Gastroesophageal sphincter (tissue), 4 donors: ENCODE data around the gene HSD11B1. TPM values are rescaled to one million over a fixed set of nuclear protein-coding genes. Genes with fewer than 3 reads are reported as not detected.

Experiments
- ATAC-seq: fragments of 150-250 bp; one replicate; pipeline ENCODE4 v1.9.1; 2016; ENCODE audit warnings: mild to moderate bottlenecking, moderate library complexity
- H3K27ac ChIP-seq, 4 donors: fragments of 200-600 bp; sonication (generic) in 3 of 4; 1 replicate in 3 of 4; 2 replicates in 1 of 4; pipeline ENCODE4 v1.5.1; 2016 to 2019
- H3K27me3 ChIP-seq: fragments of 200-600 bp; sonication (generic); one replicate; pipeline ENCODE4 v1.5.1; 2019
- H3K36me3 ChIP-seq, 2 donors: fragments of 200-600 bp; sonication (generic); one replicate each; pipeline ENCODE4 v1.5.1; 2019; ENCODE audit warnings: control low read depth in 1 of 2
- H3K4me1 ChIP-seq, 3 donors: fragments of 200-600 bp; sonication (generic); 1 replicate in 2 of 3; 2 replicates in 1 of 3; pipeline ENCODE4 v1.5.1; 2016 to 2019; ENCODE audit warnings: control low read depth in 2 of 3
- H3K4me3 ChIP-seq, 2 donors: fragments of 200-600 bp; sonication (generic); one replicate each; pipeline ENCODE4 v1.5.1; 2019; ENCODE audit warnings: mild to moderate bottlenecking in 1 of 2, moderate library complexity in 1 of 2
- H3K9me3 ChIP-seq, 3 donors: fragments of 200-600 bp; sonication (generic); one replicate each; pipeline ENCODE4 v1.5.1; 2017 to 2019; ENCODE audit warnings: control low read depth in 2 of 3
- EP300 ChIP-seq: sonication (generic); formaldehyde crosslinking; IDR thresholded peaks from one replicate; pipeline ENCODE4 v1.6.1; 2017; ENCODE audit warnings: antibody characterized with exemption, mild to moderate bottlenecking
- POLR2A ChIP-seq, 2 donors: fragments of 450-650 bp; IDR thresholded peaks; one replicate each; pipeline ENCODE4 v1.6.1; 2017; ENCODE audit warnings: antibody characterized with exemption in 2 of 2, mild to moderate bottlenecking in 2 of 2, moderate library complexity in 1 of 2
- POLR2AphosphoS5 ChIP-seq: sonication (generic); formaldehyde crosslinking; IDR thresholded peaks from one replicate; pipeline ENCODE4 v1.6.1; 2017; ENCODE audit warnings: antibody characterized with exemption
- WGBS, 2 donors: methylation state at CpG; one replicate each; pipeline ENCODE4 v1.1.5; 2018; ENCODE audit warnings: low coverage in 1 of 2; 5-methylcytosine and 5-hydroxymethylcytosine counted together
- total RNA-seq, 4 donors: library from RNA; depleted of rRNA; stranded (reverse); fragments of >200 nt; gene quantifications; one replicate each; pipeline ENCODE4 v1.1.0, GENCODE V29; 2016
- TF ChIP-seq, protein P1 (sequence below), 4 experiments: fragments of 200-600 bp in 2 of 4; fragments of 450-650 bp in 2 of 4; sonication (generic) in 1 of 4; IDR thresholded peaks; one replicate each; pipeline ENCODE4 v1.5.1; 2017 to 2019; ENCODE audit warnings: antibody characterized with exemption in 4 of 4, mild to moderate bottlenecking in 2 of 4, moderate library complexity in 2 of 4

Gene HSD11B1
- total RNA-seq, 4 donors from 2014 or later, result 5.0 to 17.8 (median 8.9) TPM

DNA sequence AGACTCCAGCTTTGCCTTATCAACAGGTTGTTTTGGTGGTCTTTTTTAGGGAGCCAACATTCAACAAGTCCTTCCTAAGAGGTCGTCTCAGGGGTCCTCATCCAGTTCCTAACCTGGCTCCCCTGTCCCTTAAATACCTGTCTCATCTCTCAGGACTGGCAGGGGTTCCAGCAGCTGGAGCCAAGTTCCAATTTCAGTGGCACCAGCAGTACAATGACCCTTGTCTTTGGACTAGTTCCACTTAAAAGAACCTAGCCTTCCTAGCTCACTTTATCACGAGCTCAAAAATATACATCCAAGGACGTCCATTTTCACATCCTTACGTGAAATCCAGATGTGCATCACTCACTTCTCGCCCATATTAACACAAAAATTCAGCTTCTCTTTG, 32.5 kb downstream of the HSD11B1 start:
- Histone ChIP-seq H3K27me3 (no peaks in the 10 kb centered on the region), H3K4me3 (no peak overlapping the region), H3K4me1 (peaks cover 0 to 13% (median 0%) of the 10 kb centered on the region in 3 donors), H3K36me3 (no peaks in the 10 kb centered on the region), H3K27ac (no peak overlapping the region), H3K9me3 (no peaks in the 10 kb centered on the region)
- 86 to 100% methylated on average over 3 to 5 of the region's 5 CpGs for WGBS, 2 donors
- no peak for ATAC-seq
- TF ChIP-seq EP300 (no peak), POLR2AphosphoS5 (no peak), POLR2A (IDR thresholded peaks at IDR 0.05) (no peak)
- TF ChIP-seq, protein P1, sequence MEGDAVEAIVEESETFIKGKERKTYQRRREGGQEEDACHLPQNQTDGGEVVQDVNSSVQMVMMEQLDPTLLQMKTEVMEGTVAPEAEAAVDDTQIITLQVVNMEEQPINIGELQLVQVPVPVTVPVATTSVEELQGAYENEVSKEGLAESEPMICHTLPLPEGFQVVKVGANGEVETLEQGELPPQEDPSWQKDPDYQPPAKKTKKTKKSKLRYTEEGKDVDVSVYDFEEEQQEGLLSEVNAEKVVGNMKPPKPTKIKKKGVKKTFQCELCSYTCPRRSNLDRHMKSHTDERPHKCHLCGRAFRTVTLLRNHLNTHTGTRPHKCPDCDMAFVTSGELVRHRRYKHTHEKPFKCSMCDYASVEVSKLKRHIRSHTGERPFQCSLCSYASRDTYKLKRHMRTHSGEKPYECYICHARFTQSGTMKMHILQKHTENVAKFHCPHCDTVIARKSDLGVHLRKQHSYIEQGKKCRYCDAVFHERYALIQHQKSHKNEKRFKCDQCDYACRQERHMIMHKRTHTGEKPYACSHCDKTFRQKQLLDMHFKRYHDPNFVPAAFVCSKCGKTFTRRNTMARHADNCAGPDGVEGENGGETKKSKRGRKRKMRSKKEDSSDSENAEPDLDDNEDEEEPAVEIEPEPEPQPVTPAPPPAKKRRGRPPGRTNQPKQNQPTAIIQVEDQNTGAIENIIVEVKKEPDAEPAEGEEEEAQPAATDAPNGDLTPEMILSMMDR (IDR thresholded peaks at IDR 0.05), result no peak

DNA sequence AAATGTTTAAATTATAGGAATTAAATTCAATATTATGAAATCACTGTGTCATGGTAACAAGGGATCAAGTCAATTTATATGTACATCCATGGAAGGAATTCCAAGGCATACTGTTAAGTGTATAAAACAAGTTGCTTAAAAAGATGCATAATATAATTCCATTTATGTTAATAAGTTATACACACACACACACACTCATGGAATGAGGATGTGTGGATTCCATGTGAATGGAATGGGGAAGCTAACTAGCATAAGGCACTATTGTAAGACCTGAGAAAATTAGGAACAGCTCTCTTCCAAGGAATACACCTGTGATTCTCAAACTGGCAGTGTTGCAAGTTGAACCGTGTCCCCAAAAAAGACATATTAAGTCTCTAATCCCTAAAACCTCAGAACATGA, 33.6 kb downstream of the HSD11B1 start:
- TF ChIP-seq, protein P1 (IDR thresholded peaks at IDR 0.05), result no peak
- TF ChIP-seq POLR2AphosphoS5, result no peak
- no peak for TF ChIP-seq EP300
- TF ChIP-seq POLR2A (IDR thresholded peaks at IDR 0.05), result no peak
- Histone ChIP-seq H3K27me3 (no peaks in the 10 kb centered on the region), H3K27ac (no peak overlapping the region), H3K36me3 (no peaks in the 10 kb centered on the region), H3K4me1 (peaks cover 0 to 23% (median 0%) of the 10 kb centered on the region in 3 donors), H3K9me3 (no peaks in the 10 kb centered on the region), H3K4me3 (no peak overlapping the region)
- WGBS, 2 donors, result 83 to 100% methylated on average over 1 of the region's 1 CpG
- ATAC-seq, result no peak

DNA sequence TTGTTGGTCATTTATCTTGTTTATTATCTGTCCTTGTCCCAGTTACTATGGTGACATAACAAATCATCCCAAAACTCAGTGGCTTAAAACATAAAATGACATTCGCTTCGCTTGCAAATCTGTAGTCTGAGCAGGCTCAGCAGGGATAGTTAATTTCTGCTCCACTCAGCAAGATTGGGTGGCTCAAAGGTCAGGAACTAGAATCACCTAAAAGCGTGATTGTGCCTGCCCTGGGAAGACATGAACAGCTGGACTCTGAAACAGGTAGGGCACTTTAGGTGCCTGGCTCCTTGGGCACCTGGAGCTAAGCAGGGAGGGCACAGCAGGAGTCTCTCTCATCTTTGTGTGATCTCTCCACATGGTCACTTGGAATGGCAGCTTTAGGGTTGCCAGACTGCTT, 36.5 kb downstream of the HSD11B1 start:
- no peaks in the 10 kb centered on the region for H3K27me3 ChIP-seq
- no peak overlapping the region for H3K27ac ChIP-seq
- peaks cover 0 to 21% (median 0%) of the 10 kb centered on the region in 3 donors for H3K4me1 ChIP-seq
- H3K36me3 ChIP-seq, result no peaks in the 10 kb centered on the region
- H3K4me3 ChIP-seq, result no peak overlapping the region
- ATAC-seq, result no peak
- H3K9me3 ChIP-seq, result no peaks in the 10 kb centered on the region
- WGBS, 2 donors, result 80% methylated on average over 1 of the region's 3 CpGs; no CpG with 5 or more reads in 1 of the 2 donors
- TF ChIP-seq POLR2A (IDR thresholded peaks at IDR 0.05) (no peak), POLR2AphosphoS5 (no peak), EP300 (no peak)
- TF ChIP-seq, protein P1 (IDR thresholded peaks at IDR 0.05), result no peak

DNA sequence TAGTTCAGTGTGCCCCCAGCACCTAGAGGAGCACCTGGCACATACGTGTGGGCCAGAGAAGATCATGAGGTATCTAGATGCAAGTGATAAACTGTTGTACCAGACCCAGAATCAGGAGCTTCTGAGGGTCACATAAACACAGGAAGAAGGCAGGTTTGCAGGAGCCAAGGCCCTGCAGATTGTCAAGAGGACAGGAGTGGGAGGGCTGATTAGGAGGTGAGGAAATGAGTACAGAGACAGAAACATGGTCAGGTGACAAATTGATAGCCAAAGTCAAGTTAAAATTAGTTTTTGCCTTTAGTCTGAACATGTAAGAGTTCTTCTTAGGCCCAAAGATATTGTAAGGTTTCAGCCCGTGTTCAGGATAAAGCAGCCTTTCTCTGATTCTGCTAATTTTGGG, 37.2 kb downstream of the HSD11B1 start:
- Histone ChIP-seq H3K9me3 (no peaks in the 10 kb centered on the region), H3K4me1 (peaks cover 0 to 21% (median 0%) of the 10 kb centered on the region in 3 donors), H3K27me3 (no peaks in the 10 kb centered on the region), H3K27ac (peak overlapping the region in 3 of 4 donors; percentile 56 to 63 (median 58)), H3K4me3 (no peak overlapping the region), H3K36me3 (no peaks in the 10 kb centered on the region)
- TF ChIP-seq POLR2A (IDR thresholded peaks at IDR 0.05) (no peak), EP300 (no peak)
- TF ChIP-seq, protein P1 (IDR thresholded peaks at IDR 0.05), result no peak
- no peak for ATAC-seq
- 57 to 58% methylated on average over 1 to 2 of the region's 2 CpGs for WGBS, 2 donors

DNA sequence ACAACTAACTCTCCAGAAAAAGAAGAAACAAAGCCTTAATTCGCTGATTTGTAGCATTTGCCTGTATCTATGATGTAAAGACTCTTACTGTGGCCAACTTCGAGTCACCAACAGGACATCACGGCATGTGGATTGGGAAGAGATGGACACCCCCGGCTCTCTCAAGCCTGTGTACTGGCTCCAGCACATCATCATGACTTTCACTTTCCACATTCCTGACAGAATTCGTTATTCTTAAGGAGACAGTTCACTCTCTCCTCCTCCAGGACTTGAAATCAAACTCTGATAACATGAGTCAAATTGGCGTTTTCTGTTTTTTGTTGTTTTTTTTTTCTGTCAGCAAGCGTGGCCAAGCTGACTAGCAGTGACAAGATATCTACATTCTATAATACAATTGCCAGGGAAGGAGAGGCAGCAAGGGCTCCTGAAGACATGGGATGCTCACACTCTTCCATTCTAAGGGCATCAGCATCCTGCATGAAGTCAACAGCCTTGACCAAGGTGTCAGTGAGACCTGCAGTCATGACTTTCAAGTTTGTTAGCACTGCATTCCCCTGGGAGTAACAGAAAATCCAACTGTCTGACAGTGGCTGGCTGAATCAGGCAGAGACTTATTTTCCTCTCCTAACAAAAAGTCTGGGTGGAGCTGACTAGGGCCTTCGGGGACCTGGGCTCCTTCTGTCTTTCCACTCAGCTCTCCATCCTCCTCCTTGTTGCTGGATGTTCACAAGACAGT, 37.9 kb downstream of the HSD11B1 start:
- H3K27me3 ChIP-seq, result no peaks in the 10 kb centered on the region
- no peaks in the 10 kb centered on the region for H3K9me3 ChIP-seq
- peak; percentile 71 for ATAC-seq
- no peaks in the 10 kb centered on the region for H3K36me3 ChIP-seq
- peak overlapping the region in 3 of 4 donors; percentile 56 to 63 (median 58) for H3K27ac ChIP-seq
- peak overlapping the region in 1 of 2 donors; percentile 8 for H3K4me3 ChIP-seq
- TF ChIP-seq EP300 (no peak), POLR2A (IDR thresholded peaks at IDR 0.05) (no peak), POLR2AphosphoS5 (no peak)
- TF ChIP-seq, protein P1 (IDR thresholded peaks at IDR 0.05), result no peak
- WGBS, 2 donors, result 24 to 46% methylated on average over 6 to 7 of the region's 8 CpGs
- peaks cover 0 to 24% (median 0%) of the 10 kb centered on the region in 3 donors for H3K4me1 ChIP-seq
